ENCODE results near the gene BAZ2B.
"Not testable (repeated sequence)": the region's sequence is repeated elsewhere in the genome, so short reads cannot be mapped to it uniquely, and the experiment has no call there.

The BAZ2B gene

GRCh38 chr2:159427048-159427447 is 189.3 kb downstream of the BAZ2B start:
- no peak for DNase-seq (ENCODE audit: low read depth)
- no peak for TF ChIP-seq CTCF (IDR thresholded peaks at IDR 0.05; ENCODE audit: insufficient read depth, low read depth, low read length, missing control alignments)
- H3K4me3 ChIP-seq (ENCODE audit: low read length) = no peak overlapping the region

DNA sequence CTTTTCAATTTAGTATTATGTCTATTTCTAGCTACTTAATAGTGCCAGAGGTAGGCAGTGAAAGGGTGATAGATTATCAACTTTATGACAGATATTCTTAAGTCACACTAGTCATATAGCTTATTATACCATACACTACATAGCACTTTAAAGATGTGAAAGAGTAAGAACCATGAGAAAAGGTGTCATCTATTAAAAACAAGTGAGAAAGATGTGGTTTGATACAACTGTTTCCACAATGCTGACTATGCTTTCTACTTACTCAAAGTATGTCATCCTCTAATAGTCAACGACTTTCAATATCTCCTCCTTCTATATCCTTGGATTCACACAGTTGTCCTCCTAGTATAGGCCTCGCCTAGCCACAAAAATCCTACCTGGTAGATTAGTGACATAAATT is 196.9 kb downstream of the BAZ2B start:
- no peak overlapping the region for H3K4me3 ChIP-seq (ENCODE audit: low read length)
- no peak for TF ChIP-seq CTCF (IDR thresholded peaks at IDR 0.05; ENCODE audit: insufficient read depth, low read depth, low read length, missing control alignments)
- DNase-seq (ENCODE audit: low read depth) = no peak

DNA sequence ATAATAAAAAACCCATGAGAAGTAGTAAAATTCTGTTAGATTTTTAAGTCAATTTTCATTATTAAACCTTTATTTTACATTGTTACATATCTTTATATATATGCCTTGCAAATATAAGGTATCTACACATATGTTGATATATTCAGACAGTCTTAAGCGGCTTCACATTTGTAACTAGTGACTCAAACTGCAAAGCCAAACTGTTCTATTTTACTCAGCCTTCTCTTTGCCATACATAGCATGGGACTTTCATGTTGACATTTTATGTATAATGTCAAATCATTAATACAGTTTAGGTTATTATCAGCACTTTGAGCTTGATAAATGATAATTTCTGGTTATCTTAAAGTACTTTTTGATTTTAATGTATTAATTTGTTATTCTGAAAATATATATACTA is 204.9 kb downstream of the BAZ2B start:
- DNase-seq (ENCODE audit: low read depth) = no peak
- no peak overlapping the region for H3K4me3 ChIP-seq (ENCODE audit: low read length)
- TF ChIP-seq CTCF (IDR thresholded peaks at IDR 0.05; ENCODE audit: insufficient read depth, low read depth, low read length, missing control alignments) = no peak

GRCh38 chr2:159410276-159410675 is 206.1 kb downstream of the BAZ2B start:
- DNase-seq (ENCODE audit: low read depth) = no peak
- no peak overlapping the region for H3K4me3 ChIP-seq (ENCODE audit: low read length)
- no peak for TF ChIP-seq CTCF (IDR thresholded peaks at IDR 0.05; ENCODE audit: insufficient read depth, low read depth, low read length, missing control alignments)

GRCh38 chr2:159409116-159409800 is 207.1 kb downstream of the BAZ2B start:
- no peak for TF ChIP-seq CTCF (IDR thresholded peaks at IDR 0.05; ENCODE audit: insufficient read depth, low read depth, low read length, missing control alignments)
- H3K4me3 ChIP-seq (ENCODE audit: low read length) = no peak overlapping the region
- no peak for DNase-seq (ENCODE audit: low read depth)

- no peak overlapping the region for H3K4me3 ChIP-seq (ENCODE audit: low read length)
- no peak for DNase-seq (ENCODE audit: low read depth)
- TF ChIP-seq CTCF (IDR thresholded peaks at IDR 0.05; ENCODE audit: insufficient read depth, low read depth, low read length, missing control alignments) = no peak
Measured at GRCh38 chr2:159402790-159403189, 213.6 kb downstream of the BAZ2B start.

GRCh38 chr2:159402160-159402559 is 214.2 kb downstream of the BAZ2B start:
- DNase-seq (ENCODE audit: low read depth); H3K4me3 ChIP-seq (ENCODE audit: low read length): not testable (repeated sequence)
